Ramos (cell line): ENCODE data around the gene GPR87.

Experiments used
- in situ Hi-C: fragments of 300-500 bp; cut with MboI; formaldehyde crosslinking; loops from one replicate; pipeline ENCODE4 v1.14.3; 2022; ENCODE audit warnings: low sequenced_read_pairs; ENCODE audit not compliant: unreplicated experiment

The GPR87 gene

GRCh38 chr3:151316267-151316991, at the start of gene GPR87:
GPR87 (minus strand) TSS chr3:151316820; CDS start chr3:151300100, 16,720 bp downstream.
- in situ Hi-C loops: no loop called here

- in situ Hi-C loops: no loop called here
Measured at GRCh38 chr3:151362751-151363174, 46.1 kb upstream of the GPR87 start.

GRCh38 chr3:151357463-151357850, 40.8 kb upstream of the GPR87 start:
- in situ Hi-C loops: no loop called here

- in situ Hi-C loops: no loop called here
Measured at GRCh38 chr3:151356794-151357462, 40.3 kb upstream of the GPR87 start.

- in situ Hi-C loops: no loop called here
Measured at GRCh38 chr3:151351648-151352047, 35.0 kb upstream of the GPR87 start.

GRCh38 chr3:151351219-151351618, 34.6 kb upstream of the GPR87 start:
- in situ Hi-C loops: no loop called here

- in situ Hi-C loops: no loop called here
Measured at GRCh38 chr3:151350656-151351055, 34.0 kb upstream of the GPR87 start.

- in situ Hi-C loops: no loop called here
Measured at GRCh38 chr3:151347432-151347831, 30.8 kb upstream of the GPR87 start.

GRCh38 chr3:151346292-151346691, 29.7 kb upstream of the GPR87 start:
- in situ Hi-C loops: no loop called here

- in situ Hi-C loops: no loop called here
Measured at GRCh38 chr3:151345859-151346258, 29.2 kb upstream of the GPR87 start.

GRCh38 chr3:151331696-151332095, 15.1 kb upstream of the GPR87 start:
- in situ Hi-C loops: no loop called here

GRCh38 chr3:151330899-151331298, 14.3 kb upstream of the GPR87 start:
- in situ Hi-C loops: no loop called here

GRCh38 chr3:151330379-151330778, 13.8 kb upstream of the GPR87 start:
- in situ Hi-C loops: no loop called here

GRCh38 chr3:151329363-151329762, 12.7 kb upstream of the GPR87 start, which contains the start of gene P2RY13:
P2RY13 (minus strand) TSS chr3:151329549; CDS start chr3:151329528, 21 bp downstream.
- in situ Hi-C loops: no loop called here

GRCh38 chr3:151328298-151328995, 11.8 kb upstream of the GPR87 start:
- in situ Hi-C loops: no loop called here

GRCh38 chr3:151327571-151328198, 11.1 kb upstream of the GPR87 start:
- in situ Hi-C loops: no loop called here

- in situ Hi-C loops: no loop called here
Measured at GRCh38 chr3:151322511-151322910, 5.9 kb upstream of the GPR87 start.

- in situ Hi-C loops: no loop called here
Measured at GRCh38 chr3:151321526-151321925, 4.9 kb upstream of the GPR87 start.

- in situ Hi-C loops: no loop called here
Measured at GRCh38 chr3:151320131-151320530, 3.5 kb upstream of the GPR87 start.

GRCh38 chr3:151319628-151320027, 3.0 kb upstream of the GPR87 start:
- in situ Hi-C loops: no loop called here

GRCh38 chr3:151318991-151319390, 2.4 kb upstream of the GPR87 start:
- in situ Hi-C loops: no loop called here
